HuH-7.5 (cell line): ENCODE measurements around the gene COIL.
"Not testable (repeated sequence)": the region's sequence is repeated elsewhere in the genome, so short reads cannot be mapped to it uniquely, and the experiment has no call there.

Experiments used
- DNase-seq: peaks from one replicate; pipeline ENCODE4 v3.0.0; 2011; ENCODE audit warnings: low spot score

Gene COIL

GRCh38 chr17:56960596-56961538, at the start of gene COIL:
Gene COIL, minus strand, starts transcription at chr17:56961050. Its CDS starts 31 bp downstream, at chr17:56961019.
- peak; percentile 80 for DNase-seq

GRCh38 chr17:57010487-57010886, 49.6 kb upstream of the COIL start:
- no peak for DNase-seq

- DNase-seq, result peak; percentile 61
These were observed 49.0 kb upstream of the COIL start for GRCh38 chr17:57009737-57010445.

GRCh38 chr17:57008958-57009357, 48.1 kb upstream of the COIL start:
- DNase-seq, result no peak

GRCh38 chr17:57006040-57006439, 45.2 kb upstream of the COIL start:
- DNase-seq, result no peak

GRCh38 chr17:57004944-57005579, 44.2 kb upstream of the COIL start:
- DNase-seq, result no peak

GRCh38 chr17:57002904-57003303, 42.1 kb upstream of the COIL start:
- DNase-seq, result no peak

- DNase-seq, result no peak
These were observed 40.7 kb upstream of the COIL start for GRCh38 chr17:57001541-57001940.

- no peak for DNase-seq
These were observed 36.5 kb upstream of the COIL start for GRCh38 chr17:56997313-56997712.

- no peak for DNase-seq
These were observed 34.9 kb upstream of the COIL start for GRCh38 chr17:56995766-56996165.

- DNase-seq, result no peak
These were observed 33.4 kb upstream of the COIL start for GRCh38 chr17:56994009-56994792.

- no peak for DNase-seq
These were observed 31.5 kb upstream of the COIL start for GRCh38 chr17:56992364-56992763.

- DNase-seq, result no peak
These were observed 28.2 kb upstream of the COIL start for GRCh38 chr17:56988901-56989572.

GRCh38 chr17:56987283-56987834, 26.5 kb upstream of the COIL start:
- DNase-seq, result no peak

GRCh38 chr17:56985371-56986162, 24.7 kb upstream of the COIL start:
- no peak for DNase-seq

- DNase-seq, result no peak
These were observed 22.5 kb upstream of the COIL start for GRCh38 chr17:56983366-56983765.

GRCh38 chr17:56982312-56982711, 21.5 kb upstream of the COIL start:
- no peak for DNase-seq

GRCh38 chr17:56980526-56980925, 19.7 kb upstream of the COIL start:
- DNase-seq, result not testable (repeated sequence)

- no peak for DNase-seq
These were observed 18.2 kb upstream of the COIL start for GRCh38 chr17:56979091-56979480.

GRCh38 chr17:56978441-56979090, 17.7 kb upstream of the COIL start:
- DNase-seq, result no peak
